GM12865 (cell line): Measurements from ENCODE around the gene APOBEC2.

Experiments used
- DNase-seq: peaks from one replicate; pipeline ENCODE4 v3.0.0; 2010; ENCODE audit warnings: low read depth
- H3K4me3 ChIP-seq: 2 replicates; pipeline ENCODE4 v1.5.1; 2011; ENCODE audit warnings: mild to moderate bottlenecking, low read depth, low read length, control low read depth
- TF ChIP-seq, protein P1 (sequence below): IDR thresholded peaks from 2 replicates; pipeline ENCODE4 v1.5.1; 2011; ENCODE audit warnings: low read length, control low read depth, low read depth, inconsistent platforms; ENCODE audit not compliant: insufficient read depth; ENCODE audit errors: missing control alignments

APOBEC2 gene

DNA sequence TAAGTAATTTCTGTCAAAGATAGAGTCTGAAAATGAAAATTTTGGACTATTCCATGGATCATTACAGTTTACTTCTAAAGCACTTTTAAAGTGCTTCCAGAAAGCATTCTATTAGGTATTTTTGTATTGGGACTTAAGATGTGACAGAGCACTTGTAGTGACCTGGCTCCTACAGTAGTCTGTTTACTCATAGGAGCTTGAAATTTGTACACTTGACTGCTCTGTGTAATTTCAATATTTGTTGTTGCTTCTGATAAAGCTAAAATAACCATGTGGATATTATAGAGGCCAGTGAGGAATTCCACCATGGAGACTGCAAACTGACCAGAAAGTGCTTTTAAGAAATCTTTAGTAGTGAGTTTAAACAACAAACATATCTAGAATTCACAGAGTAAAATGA, 30.1 kb downstream of the APOBEC2 start:
- DNase-seq, result no peak
- TF ChIP-seq, protein P1, sequence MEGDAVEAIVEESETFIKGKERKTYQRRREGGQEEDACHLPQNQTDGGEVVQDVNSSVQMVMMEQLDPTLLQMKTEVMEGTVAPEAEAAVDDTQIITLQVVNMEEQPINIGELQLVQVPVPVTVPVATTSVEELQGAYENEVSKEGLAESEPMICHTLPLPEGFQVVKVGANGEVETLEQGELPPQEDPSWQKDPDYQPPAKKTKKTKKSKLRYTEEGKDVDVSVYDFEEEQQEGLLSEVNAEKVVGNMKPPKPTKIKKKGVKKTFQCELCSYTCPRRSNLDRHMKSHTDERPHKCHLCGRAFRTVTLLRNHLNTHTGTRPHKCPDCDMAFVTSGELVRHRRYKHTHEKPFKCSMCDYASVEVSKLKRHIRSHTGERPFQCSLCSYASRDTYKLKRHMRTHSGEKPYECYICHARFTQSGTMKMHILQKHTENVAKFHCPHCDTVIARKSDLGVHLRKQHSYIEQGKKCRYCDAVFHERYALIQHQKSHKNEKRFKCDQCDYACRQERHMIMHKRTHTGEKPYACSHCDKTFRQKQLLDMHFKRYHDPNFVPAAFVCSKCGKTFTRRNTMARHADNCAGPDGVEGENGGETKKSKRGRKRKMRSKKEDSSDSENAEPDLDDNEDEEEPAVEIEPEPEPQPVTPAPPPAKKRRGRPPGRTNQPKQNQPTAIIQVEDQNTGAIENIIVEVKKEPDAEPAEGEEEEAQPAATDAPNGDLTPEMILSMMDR, result no peak
- H3K4me3 ChIP-seq, result no peak overlapping the region

GRCh38 chr6:41085182-41085581, 32.2 kb downstream of the APOBEC2 start:
- TF ChIP-seq, protein P1, result no peak
- no peak for DNase-seq
- no peak overlapping the region for H3K4me3 ChIP-seq

DNA sequence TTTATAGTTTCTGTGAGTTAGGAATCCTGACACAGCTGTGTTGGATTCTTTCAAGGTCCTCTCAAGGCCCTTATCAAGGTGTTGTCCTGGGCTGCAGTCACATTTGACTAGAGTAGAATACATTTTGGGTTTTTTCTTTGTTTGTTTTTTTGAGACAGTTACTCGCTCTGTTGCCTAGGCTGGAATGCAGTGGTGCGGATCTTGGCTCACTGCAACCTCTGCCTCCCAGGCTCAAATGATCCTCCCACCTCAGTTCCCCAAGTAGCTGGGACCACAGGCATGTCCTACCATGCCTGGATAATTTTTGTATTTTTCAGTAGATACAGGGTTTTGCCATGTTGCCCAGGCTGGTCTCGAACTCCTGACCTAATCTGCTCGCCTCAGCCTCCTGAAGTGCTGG, 35.4 kb downstream of the APOBEC2 start:
- TF ChIP-seq, protein P1, result no peak
- H3K4me3 ChIP-seq, result no peak overlapping the region
- no peak for DNase-seq

GRCh38 chr6:41090841-41091761, 38.1 kb downstream of the APOBEC2 start:
- DNase-seq, result no peak
- TF ChIP-seq, protein P1, result no peak
- no peak overlapping the region for H3K4me3 ChIP-seq

DNA sequence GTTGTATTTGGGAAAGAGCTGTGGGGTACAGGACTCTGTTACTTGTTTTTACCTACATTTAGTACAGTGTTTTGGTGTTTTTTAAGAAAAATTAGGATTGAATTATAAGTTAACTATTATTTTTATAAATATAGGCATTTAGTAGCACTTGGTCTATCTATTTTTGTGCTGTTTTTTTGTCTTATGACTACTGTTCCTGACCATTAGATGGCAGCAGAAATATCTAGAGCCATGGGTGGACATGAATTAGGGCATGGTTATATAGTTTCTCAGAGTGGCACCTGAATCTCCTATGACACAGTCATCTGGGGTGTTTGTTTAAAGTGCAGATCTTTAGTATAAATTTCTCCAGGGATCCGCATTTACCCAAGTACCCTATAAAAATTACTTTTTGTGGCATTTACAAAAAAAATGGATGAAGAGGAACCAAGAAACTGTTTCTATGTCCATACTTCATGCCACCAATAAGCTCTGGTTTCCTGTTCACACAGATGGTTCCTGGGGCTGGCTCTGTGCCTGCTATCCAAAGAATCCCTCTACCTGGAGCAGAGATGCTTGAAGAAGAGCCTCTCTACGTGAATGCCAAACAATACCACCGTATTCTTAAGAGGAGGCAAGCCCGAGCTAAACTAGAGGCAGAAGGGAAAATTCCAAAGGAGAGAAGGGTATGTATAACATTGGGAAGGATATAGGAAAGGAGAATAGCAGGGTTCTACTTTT, 39.6 kb downstream of the APOBEC2 start:
- TF ChIP-seq, protein P1, result peak; percentile 18
- peak; percentile 29 for DNase-seq
- H3K4me3 ChIP-seq, result no peak overlapping the region

- no peak for DNase-seq
- TF ChIP-seq, protein P1, result no peak
Measured at GRCh38 chr6:41093729-41094128, 40.7 kb downstream of the APOBEC2 start.

More at GRCh38 chr6:41093729-41094128, 40.7 kb downstream of the APOBEC2 start:
- no peak overlapping the region for H3K4me3 ChIP-seq
